ENCODE results near the gene SHISA5. TPM values are rescaled to one million over a fixed set of nuclear protein-coding genes. Genes with fewer than 3 reads are reported as not detected.

Gene SHISA5
- total RNA-seq, 1 donor: 121 TPM

GRCh38 chr3:48436855-48437254 lies 67.1 kb downstream of the SHISA5 start:
- no peak for DNase-seq (ENCODE audit: low read depth)
- H3K4me3 ChIP-seq (ENCODE audit: low read depth, low read length): no peak overlapping the region
- TF ChIP-seq, protein P1, sequence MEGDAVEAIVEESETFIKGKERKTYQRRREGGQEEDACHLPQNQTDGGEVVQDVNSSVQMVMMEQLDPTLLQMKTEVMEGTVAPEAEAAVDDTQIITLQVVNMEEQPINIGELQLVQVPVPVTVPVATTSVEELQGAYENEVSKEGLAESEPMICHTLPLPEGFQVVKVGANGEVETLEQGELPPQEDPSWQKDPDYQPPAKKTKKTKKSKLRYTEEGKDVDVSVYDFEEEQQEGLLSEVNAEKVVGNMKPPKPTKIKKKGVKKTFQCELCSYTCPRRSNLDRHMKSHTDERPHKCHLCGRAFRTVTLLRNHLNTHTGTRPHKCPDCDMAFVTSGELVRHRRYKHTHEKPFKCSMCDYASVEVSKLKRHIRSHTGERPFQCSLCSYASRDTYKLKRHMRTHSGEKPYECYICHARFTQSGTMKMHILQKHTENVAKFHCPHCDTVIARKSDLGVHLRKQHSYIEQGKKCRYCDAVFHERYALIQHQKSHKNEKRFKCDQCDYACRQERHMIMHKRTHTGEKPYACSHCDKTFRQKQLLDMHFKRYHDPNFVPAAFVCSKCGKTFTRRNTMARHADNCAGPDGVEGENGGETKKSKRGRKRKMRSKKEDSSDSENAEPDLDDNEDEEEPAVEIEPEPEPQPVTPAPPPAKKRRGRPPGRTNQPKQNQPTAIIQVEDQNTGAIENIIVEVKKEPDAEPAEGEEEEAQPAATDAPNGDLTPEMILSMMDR (IDR thresholded peaks at IDR 0.05; ENCODE audit: insufficient read depth, low read depth, low read length): no peak

- no peak for DNase-seq (ENCODE audit: low read depth)
- no peak overlapping the region for H3K4me3 ChIP-seq (ENCODE audit: low read depth, low read length)
- TF ChIP-seq, protein P1 (IDR thresholded peaks at IDR 0.05; ENCODE audit: insufficient read depth, low read depth, low read length): no peak
Observed at GRCh38 chr3:48436477-48436787, 67.5 kb downstream of the SHISA5 start.

- TF ChIP-seq, protein P1 (IDR thresholded peaks at IDR 0.05; ENCODE audit: insufficient read depth, low read depth, low read length): peak; percentile 100
- DNase-seq (ENCODE audit: low read depth): peak; percentile 85
Observed at GRCh38 chr3:48435774-48436476, 68.0 kb downstream of the SHISA5 start.

DNA sequence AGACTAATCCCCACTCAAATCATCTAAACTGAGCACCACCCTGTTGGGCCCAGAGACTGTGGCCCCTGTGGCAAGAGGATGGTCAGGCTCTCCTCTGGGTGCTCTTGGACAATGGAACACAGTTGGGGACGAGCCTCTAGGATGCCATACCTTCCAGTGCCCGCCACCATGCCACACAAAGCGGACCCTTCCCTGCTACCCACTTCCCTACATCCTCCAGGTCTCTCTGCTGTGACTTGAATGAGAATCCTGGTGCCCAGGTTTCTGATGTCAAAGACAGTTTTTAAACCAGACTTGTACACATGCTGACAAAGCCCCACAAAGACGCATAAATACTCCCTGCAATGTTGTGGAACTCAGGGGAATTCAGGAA lies 68.8 kb downstream of the SHISA5 start:
- no peak overlapping the region for H3K4me3 ChIP-seq (ENCODE audit: low read depth, low read length)
- DNase-seq (ENCODE audit: low read depth): no peak
- TF ChIP-seq, protein P1 (IDR thresholded peaks at IDR 0.05; ENCODE audit: insufficient read depth, low read depth, low read length): no peak

More at GRCh38 chr3:48435774-48436476, 68.0 kb downstream of the SHISA5 start:
- no peak overlapping the region for H3K4me3 ChIP-seq (ENCODE audit: low read depth, low read length)

DNA sequence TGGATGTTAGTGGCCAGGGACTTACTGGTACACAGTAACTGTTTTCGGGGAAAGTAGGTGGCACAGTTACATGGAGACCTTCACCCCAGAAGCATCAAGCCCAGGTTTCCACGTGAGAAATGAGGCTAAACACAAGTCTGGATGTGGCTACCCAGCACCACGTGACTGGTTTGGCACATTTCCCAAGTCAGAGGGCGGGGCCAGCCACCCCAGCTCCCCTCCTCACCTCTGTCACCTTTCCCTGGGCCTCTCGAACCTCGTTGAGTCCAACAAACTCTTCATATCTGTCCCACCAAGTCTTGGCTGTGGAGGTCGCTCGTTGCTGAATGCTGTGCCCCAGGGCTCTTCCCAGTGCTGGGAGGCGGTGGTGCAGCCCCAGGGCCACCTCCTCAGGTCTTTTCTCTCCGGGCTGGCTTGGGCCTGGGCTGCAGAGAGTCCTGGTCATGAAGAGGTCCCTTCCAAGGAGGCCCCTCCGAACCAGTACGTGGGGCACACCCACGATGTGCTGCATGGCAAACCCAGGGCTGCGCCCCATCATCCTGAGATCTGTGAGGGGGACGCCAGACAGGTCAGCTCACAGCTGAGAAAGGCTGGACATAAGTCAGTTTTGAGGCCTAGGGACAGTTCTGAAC lies 69.3 kb downstream of the SHISA5 start:
- no peak for DNase-seq (ENCODE audit: low read depth)
- no peak overlapping the region for H3K4me3 ChIP-seq (ENCODE audit: low read depth, low read length)
- TF ChIP-seq, protein P1 (IDR thresholded peaks at IDR 0.05; ENCODE audit: insufficient read depth, low read depth, low read length): no peak

DNA sequence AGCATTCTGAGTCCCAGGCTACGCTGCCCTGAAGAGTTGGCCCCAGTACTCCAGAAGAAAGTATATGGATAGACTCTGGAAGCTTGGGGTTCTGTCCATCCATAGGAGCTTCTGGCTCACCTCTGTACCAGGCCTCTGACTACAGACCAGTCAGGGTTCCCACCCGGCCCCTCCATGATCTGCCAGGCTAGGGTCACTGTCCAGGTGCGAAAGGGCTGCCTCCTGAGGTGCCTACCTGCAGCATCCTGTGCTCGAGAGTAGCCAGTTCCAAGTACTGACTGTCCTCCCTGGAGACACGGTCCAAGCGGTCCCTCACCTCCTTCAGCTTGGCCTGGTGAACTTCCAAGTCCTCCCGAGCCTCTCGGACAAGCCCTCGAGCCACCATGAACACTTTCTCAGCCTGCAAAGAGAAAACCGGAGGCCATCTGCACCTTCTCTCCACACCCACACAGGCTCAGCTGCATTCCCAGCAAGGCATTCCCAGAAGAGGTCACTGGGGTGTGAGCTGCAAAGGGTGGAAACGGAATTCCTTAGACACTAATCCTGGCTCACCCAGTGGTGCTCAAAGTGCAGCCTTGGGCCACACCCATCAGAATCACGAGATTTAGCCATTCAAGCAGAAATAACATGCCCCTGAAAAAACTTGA lies 70.4 kb downstream of the SHISA5 start:
- peak overlapping the region; percentile 10 for H3K4me3 ChIP-seq (ENCODE audit: low read depth, low read length)
- TF ChIP-seq, protein P1 (IDR thresholded peaks at IDR 0.05; ENCODE audit: insufficient read depth, low read depth, low read length): no peak
- peak; percentile 75 for DNase-seq (ENCODE audit: low read depth)

All from fibroblast of villous mesenchyme (primary cell).